ENCODE data around the gene FLAD1. TPM values are rescaled to one million over a fixed set of nuclear protein-coding genes. Genes with fewer than 3 reads are reported as not detected.

FLAD1 gene
- total RNA-seq, 1 donor from 2014 or later, result 41.9 TPM

GRCh38 chr1:154945160-154945961, 37.8 kb upstream of the FLAD1 start:
- no peak for DNase-seq (ENCODE audit: low read depth)
- no peak overlapping the region for H3K4me3 ChIP-seq (ENCODE audit: low read depth, low read length)
- TF ChIP-seq, protein P1, sequence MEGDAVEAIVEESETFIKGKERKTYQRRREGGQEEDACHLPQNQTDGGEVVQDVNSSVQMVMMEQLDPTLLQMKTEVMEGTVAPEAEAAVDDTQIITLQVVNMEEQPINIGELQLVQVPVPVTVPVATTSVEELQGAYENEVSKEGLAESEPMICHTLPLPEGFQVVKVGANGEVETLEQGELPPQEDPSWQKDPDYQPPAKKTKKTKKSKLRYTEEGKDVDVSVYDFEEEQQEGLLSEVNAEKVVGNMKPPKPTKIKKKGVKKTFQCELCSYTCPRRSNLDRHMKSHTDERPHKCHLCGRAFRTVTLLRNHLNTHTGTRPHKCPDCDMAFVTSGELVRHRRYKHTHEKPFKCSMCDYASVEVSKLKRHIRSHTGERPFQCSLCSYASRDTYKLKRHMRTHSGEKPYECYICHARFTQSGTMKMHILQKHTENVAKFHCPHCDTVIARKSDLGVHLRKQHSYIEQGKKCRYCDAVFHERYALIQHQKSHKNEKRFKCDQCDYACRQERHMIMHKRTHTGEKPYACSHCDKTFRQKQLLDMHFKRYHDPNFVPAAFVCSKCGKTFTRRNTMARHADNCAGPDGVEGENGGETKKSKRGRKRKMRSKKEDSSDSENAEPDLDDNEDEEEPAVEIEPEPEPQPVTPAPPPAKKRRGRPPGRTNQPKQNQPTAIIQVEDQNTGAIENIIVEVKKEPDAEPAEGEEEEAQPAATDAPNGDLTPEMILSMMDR (conservative IDR thresholded peaks at IDR 0.05; ENCODE audit: low read depth, low read length), result no peak

DNA sequence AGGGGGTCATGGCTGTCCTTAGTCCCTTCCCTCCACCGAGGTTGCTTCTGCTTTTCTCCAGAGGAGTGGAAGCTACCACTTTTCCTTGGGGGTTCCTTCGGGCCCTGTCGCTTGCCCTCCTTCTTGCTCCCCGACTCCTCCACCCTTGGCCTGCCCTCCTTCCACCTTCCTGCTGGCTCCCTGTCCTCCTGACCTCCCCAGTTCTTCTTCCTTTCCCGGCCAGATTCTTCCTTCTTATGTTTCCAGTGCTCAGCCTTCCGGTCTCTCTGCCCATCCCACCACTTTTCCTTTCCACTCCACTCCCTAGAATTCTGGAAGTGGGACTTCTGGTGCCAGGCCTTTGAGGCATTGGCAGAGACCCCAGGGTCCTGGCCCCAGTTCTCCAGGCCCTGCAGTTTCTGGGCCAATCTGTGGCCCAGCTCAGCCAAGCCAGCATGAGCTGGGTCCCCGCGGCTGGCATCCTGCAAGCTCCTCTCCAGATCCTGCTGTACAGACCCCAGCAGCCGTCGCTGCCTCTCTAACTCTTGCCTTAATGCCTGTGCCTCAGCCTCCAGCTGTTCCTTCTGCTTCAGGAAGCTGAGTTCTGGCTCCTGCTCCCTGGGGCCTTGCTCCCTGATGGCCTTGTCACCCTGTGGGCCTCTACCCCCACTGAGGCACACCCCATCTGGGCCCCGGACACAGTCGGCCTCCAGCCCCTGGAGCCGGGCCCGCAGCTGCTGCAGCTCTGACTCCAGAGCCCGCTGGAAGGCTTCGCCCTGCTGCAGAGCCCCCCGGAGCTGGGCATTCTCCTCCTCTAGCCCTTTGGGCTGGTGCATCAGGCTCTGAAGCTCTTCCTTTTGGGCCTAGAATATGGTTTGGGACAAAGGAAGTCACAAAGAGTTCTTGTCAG, 36.9 kb upstream of the FLAD1 start:
- no peak for DNase-seq (ENCODE audit: low read depth)
- no peak overlapping the region for H3K4me3 ChIP-seq (ENCODE audit: low read depth, low read length)
- TF ChIP-seq, protein P1 (conservative IDR thresholded peaks at IDR 0.05; ENCODE audit: low read depth, low read length), result no peak

GRCh38 chr1:154948079-154948478, 35.1 kb upstream of the FLAD1 start:
- TF ChIP-seq, protein P1 (conservative IDR thresholded peaks at IDR 0.05; ENCODE audit: low read depth, low read length), result no peak
- H3K4me3 ChIP-seq (ENCODE audit: low read depth, low read length), result no peak overlapping the region
- no peak for DNase-seq (ENCODE audit: low read depth)

GRCh38 chr1:154951901-154952657, 31.1 kb upstream of the FLAD1 start:
- DNase-seq (ENCODE audit: low read depth), result no peak
- TF ChIP-seq, protein P1 (conservative IDR thresholded peaks at IDR 0.05; ENCODE audit: low read depth, low read length), result no peak
- H3K4me3 ChIP-seq (ENCODE audit: low read depth, low read length), result no peak overlapping the region

DNA sequence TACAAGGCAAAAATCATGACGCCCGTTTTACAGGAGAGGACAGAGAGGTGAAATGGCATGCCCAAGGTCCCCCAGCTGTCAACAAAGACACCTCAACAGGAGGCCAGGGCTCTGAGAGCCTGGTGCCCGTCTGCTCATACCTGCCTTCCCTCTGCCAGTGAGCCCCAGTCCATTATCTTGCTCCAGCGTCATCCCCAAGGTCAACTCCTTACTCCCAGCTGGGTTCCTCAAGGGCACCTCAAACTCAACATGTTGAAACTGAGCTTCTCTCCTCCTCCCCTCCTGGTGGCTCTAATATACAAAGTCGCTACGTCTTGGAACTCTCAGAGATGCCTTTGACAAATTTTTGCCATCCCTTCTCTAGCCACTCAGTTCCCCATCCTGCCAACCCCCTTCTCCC, 30.5 kb upstream of the FLAD1 start:
- no peak overlapping the region for H3K4me3 ChIP-seq (ENCODE audit: low read depth, low read length)
- TF ChIP-seq, protein P1 (conservative IDR thresholded peaks at IDR 0.05; ENCODE audit: low read depth, low read length), result no peak
- DNase-seq (ENCODE audit: low read depth), result no peak

- TF ChIP-seq, protein P1 (conservative IDR thresholded peaks at IDR 0.05; ENCODE audit: low read depth, low read length), result no peak
- no peak overlapping the region for H3K4me3 ChIP-seq (ENCODE audit: low read depth, low read length)
- DNase-seq (ENCODE audit: low read depth), result no peak
Measured at GRCh38 chr1:154953611-154954038, 29.5 kb upstream of the FLAD1 start.
